Measurements from ENCODE around the gene C11orf65.

C11orf65 gene

DNA sequence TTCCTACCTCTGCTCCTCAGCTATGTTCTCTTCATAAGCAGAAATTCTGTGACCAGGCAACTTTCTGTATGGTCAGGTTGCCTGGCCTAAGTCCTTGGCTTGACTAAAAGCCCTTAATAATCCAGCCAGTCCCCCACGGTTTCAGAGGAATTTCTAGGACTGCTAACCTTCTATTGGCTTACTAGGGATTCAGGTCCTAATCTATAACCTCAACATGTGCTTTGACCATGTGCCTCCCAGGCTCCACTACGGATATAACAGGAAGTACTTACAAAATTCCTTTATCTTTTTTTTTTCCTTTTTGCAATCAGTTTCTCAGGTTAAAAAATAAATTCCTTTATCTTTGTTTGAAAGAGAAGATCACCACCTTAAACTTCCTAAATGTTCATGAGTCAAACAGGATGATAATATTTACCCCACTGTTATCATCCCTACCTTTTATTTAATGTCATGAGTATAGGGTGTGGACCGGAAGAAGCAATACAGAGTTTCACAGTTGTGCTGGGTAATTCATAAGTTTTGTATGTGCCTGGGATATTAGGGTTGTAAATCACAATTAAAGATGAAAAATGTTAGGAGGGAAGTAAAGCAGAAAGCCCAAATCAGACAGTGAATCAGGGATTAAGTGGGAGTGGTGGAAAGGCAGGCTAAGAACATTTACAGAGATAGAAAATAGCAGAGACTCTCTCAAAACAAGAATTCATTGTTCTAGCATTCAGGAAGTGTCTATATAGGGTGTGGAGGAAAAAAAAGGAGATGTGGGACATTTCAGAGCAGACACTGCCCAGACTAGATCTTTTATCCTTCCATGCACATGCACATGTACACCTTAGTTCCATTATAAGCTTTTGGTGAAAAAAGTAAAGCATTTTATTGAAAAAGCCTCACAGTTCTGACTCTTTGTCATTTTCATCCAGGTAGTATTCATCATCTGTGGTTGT, 41.6 kb upstream of the C11orf65 start:
- TF ChIP-seq SIN3A (IDR thresholded peaks at IDR 0.05; ENCODE audit: borderline replicate concordance, insufficient read depth, low read length): no peak
- no peak for TF ChIP-seq REST (IDR thresholded peaks at IDR 0.05; ENCODE audit: insufficient read depth in 1 of 2, low read depth in 2 of 2, low read length in 2 of 2)
- TF ChIP-seq FOXP2 (optimal IDR thresholded peaks at IDR 0.05; ENCODE audit: borderline replicate concordance, extremely low read depth, extremely low read length, insufficient read depth): no peak
- TF ChIP-seq POLR2AphosphoS5 (IDR thresholded peaks at IDR 0.05; ENCODE audit: low read depth, low read length): no peak
- no peak for TF ChIP-seq TAF1 (IDR thresholded peaks at IDR 0.05; ENCODE audit: borderline replicate concordance, insufficient read depth, low read length)

DNA sequence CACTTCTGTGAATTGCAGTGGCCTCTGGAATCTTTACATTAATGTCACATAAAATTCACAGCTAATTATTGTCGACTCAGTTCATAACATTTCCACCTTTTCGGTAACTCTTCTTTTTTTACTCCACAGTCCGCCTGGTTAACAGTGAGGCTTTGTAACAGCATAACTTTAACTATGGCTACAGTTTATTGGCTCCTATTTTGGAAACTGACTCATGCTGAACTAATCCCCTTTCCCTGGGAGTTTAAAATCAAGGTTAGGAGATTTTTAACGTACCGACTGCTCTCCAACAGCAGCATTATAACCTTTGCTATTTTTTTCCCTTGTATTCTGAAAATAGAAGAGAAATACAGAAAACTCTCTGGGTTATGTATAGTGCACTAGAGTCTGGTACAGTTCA, 34.1 kb upstream of the C11orf65 start:
- TF ChIP-seq FOXP2 (optimal IDR thresholded peaks at IDR 0.05; ENCODE audit: borderline replicate concordance, extremely low read depth, extremely low read length, insufficient read depth) (no peak), REST (IDR thresholded peaks at IDR 0.05; ENCODE audit: insufficient read depth in 1 of 2, low read depth in 2 of 2, low read length in 2 of 2) (no peak), SIN3A (IDR thresholded peaks at IDR 0.05; ENCODE audit: borderline replicate concordance, insufficient read depth, low read length) (no peak), POLR2AphosphoS5 (IDR thresholded peaks at IDR 0.05; ENCODE audit: low read depth, low read length) (no peak), TAF1 (IDR thresholded peaks at IDR 0.05; ENCODE audit: borderline replicate concordance, insufficient read depth, low read length) (no peak)

- TF ChIP-seq SIN3A (IDR thresholded peaks at IDR 0.05; ENCODE audit: borderline replicate concordance, insufficient read depth, low read length): no peak
Observed at GRCh38 chr11:108500721-108501120, 33.4 kb upstream of the C11orf65 start.

- TF ChIP-seq SIN3A (IDR thresholded peaks at IDR 0.05; ENCODE audit: borderline replicate concordance, insufficient read depth, low read length) (no peak), FOXP2 (optimal IDR thresholded peaks at IDR 0.05; ENCODE audit: borderline replicate concordance, extremely low read depth, extremely low read length, insufficient read depth) (no peak), POLR2AphosphoS5 (IDR thresholded peaks at IDR 0.05; ENCODE audit: low read depth, low read length) (no peak), REST (IDR thresholded peaks at IDR 0.05; ENCODE audit: insufficient read depth in 1 of 2, low read depth in 2 of 2, low read length in 2 of 2) (no peak), TAF1 (IDR thresholded peaks at IDR 0.05; ENCODE audit: borderline replicate concordance, insufficient read depth, low read length) (no peak)
Observed at GRCh38 chr11:108500169-108500568, 32.8 kb upstream of the C11orf65 start.

DNA sequence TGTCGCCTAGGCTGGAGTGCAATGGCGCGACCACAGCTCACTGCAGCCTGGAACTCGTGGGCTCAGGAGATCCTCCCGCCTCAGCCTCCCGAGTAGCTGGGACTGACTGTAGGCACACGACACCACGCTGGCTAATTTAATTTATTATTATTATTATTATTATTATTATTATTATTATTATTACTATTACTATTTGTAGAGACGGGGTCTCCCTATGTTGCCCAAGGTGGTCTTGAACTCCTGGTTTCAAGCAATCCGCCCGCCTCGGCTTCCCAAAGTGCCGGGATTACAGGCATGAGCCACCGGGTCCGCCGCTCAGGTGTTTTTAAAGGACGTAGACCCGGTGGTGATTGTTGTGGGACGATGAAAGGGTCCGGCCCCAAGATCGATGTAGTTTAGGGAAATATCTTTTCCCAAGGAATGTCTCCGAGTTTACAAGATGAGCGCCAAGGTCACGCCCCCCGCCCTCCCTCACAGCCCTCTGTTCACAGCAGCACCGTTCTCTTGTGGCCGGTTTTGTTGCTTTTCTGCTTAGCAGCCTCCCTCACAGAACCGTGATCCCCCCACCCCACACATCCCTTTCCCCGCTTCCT, 31.6 kb upstream of the C11orf65 start:
- TF ChIP-seq POLR2AphosphoS5 (IDR thresholded peaks at IDR 0.05; ENCODE audit: low read depth, low read length) (no peak), REST (IDR thresholded peaks at IDR 0.05; ENCODE audit: insufficient read depth in 1 of 2, low read depth in 2 of 2, low read length in 2 of 2) (no peak), FOXP2 (optimal IDR thresholded peaks at IDR 0.05; ENCODE audit: borderline replicate concordance, extremely low read depth, extremely low read length, insufficient read depth) (no peak), TAF1 (IDR thresholded peaks at IDR 0.05; ENCODE audit: borderline replicate concordance, insufficient read depth, low read length) (no peak), SIN3A (IDR thresholded peaks at IDR 0.05; ENCODE audit: borderline replicate concordance, insufficient read depth, low read length) (no peak)

Data from PFSK-1 (cell line).